GM19395 (cell line): Measurements from ENCODE around the gene LRIG3.
"Not testable (repeated sequence)": the region's sequence is repeated elsewhere in the genome, so short reads cannot be mapped to it uniquely, and the experiment has no call there.

Source experiments
- ATAC-seq: cut with Tn5 transposase; IDR thresholded peaks from one replicate; pipeline ENCODE4 v1.9.1; 2021; ENCODE audit warnings: mild to moderate bottlenecking, moderate library complexity; ENCODE audit not compliant: unreplicated experiment

LRIG3 gene

GRCh38 chr12:58920102-58920960 lies at the start of gene LRIG3:
TSS of gene LRIG3 (minus strand) at chr12:58920504. CDS start at chr12:58920235, 269 bp downstream.
- ATAC-seq = peak; percentile 92

DNA sequence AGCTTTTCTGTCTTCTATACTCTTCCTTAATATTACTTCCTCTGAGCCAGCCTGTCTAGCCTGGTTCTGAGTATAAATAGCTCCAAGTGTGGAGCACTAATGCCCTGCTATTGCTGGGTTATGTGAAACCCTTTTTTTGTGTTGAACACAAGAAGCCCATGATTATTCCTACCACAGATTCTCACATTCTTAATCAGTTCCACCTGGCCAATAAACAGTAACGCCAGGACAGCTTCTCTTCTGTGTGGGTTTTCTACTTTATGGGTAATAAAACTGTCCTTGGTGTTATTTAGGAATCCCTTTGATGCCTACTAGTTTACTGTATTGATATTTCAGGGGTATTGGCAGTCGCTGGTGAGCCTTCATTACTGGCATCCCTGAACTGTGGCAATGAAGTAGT lies 48.9 kb upstream of the LRIG3 start:
- no peak for ATAC-seq

- ATAC-seq = no peak
Observed at GRCh38 chr12:58967561-58967960, 47.3 kb upstream of the LRIG3 start.

GRCh38 chr12:58966939-58967338 lies 46.6 kb upstream of the LRIG3 start:
- ATAC-seq = no peak

- no peak for ATAC-seq
Observed at GRCh38 chr12:58965568-58965967, 45.3 kb upstream of the LRIG3 start.

DNA sequence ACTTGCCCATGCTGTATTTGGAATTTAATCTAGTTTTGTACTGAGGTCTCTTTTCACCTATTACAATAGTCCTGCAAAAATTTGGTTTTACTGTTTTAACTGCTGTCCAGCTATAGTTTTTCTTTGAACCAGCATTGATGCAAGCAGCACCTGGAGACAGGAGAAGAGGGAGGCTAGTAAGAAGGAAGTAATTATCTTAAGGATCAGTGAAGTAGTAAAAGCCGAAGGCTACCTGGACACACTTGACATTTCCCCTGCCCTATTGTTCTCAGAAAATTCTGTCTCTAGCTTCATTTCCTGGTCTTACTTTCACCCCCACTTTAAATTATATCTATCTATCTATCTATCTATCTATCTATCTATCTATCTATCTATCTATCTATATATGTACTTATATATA lies 43.5 kb upstream of the LRIG3 start:
- no peak for ATAC-seq

DNA sequence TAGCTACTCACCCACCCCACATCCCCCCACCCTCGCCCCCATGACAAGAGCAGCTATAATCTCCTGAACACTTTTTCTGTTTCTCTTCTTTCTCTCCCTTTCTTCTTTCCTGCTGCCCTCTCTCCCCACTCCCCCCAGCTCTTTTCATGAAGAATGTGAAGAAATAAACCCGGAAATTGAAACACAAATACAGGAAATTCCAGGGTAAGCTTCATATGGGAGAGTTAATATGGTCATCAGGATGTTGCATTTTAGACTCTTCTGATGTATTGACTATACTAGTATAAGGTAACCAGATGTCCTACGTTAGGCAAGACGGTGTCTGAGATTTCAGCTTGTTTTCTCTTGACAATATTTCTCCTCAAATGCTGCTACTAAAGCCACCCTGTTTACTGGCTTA lies 41.6 kb upstream of the LRIG3 start:
- ATAC-seq = no peak

- ATAC-seq = no peak
Observed at GRCh38 chr12:58961166-58961565, 40.9 kb upstream of the LRIG3 start.

DNA sequence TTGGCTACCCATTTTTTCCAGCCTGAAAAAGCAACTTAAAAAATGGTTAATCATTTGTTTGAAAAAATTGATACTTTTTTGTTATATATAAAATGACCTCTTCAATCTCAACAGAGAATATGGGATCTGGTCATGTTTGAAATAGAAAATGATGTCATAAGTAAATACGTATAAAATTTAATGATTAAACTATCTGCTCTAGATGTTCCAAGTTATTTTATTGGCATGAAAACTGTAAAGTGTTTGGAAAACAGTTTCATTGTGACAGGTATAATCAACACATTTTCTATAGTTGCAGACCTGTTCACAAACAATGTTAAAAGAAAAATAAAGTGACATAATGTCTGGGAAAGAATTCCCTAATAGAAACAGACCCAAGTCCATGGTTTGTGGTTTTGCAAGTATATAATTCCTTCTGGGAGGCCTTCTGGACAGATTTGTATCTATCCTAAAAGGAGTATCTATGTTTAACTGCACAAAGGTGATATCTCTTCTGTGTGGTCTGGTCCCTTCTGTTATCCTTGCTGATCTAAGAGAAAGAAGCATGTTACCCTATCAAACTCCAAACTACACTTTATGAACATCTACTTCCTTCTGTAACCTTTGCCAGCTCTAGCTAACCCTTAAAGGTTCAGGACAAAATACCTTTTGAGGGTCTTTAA lies 39.5 kb upstream of the LRIG3 start:
- no peak for ATAC-seq

GRCh38 chr12:58957298-58957697 lies 37.0 kb upstream of the LRIG3 start:
- no peak for ATAC-seq

- ATAC-seq = no peak
Observed at GRCh38 chr12:58955849-58956248, 35.5 kb upstream of the LRIG3 start.

GRCh38 chr12:58954002-58954401 lies 33.7 kb upstream of the LRIG3 start:
- no peak for ATAC-seq

DNA sequence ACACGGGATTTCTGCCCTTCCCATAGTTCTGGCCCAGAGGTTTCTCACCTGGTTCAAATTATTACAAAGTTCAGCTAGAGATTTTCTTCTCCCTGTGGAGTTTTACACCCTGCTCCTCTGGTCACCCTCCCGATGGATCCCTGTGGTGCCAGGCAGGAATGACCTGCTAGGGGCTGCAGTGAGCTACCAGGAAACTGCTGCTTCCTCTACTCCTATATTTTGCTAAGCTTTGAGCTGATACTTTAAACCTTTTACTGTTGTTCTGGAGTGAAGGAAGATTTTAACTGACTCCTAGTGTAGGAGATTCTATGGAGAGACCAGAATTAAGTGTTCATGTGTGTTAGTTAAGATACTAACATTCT lies 30.4 kb upstream of the LRIG3 start:
- no peak for ATAC-seq

- not testable (repeated sequence) for ATAC-seq
Observed at GRCh38 chr12:58949954-58950738, 29.8 kb upstream of the LRIG3 start.

GRCh38 chr12:58943079-58943478 lies 22.8 kb upstream of the LRIG3 start:
- ATAC-seq = no peak

GRCh38 chr12:58942345-58942744 lies 22.0 kb upstream of the LRIG3 start:
- ATAC-seq = no peak

DNA sequence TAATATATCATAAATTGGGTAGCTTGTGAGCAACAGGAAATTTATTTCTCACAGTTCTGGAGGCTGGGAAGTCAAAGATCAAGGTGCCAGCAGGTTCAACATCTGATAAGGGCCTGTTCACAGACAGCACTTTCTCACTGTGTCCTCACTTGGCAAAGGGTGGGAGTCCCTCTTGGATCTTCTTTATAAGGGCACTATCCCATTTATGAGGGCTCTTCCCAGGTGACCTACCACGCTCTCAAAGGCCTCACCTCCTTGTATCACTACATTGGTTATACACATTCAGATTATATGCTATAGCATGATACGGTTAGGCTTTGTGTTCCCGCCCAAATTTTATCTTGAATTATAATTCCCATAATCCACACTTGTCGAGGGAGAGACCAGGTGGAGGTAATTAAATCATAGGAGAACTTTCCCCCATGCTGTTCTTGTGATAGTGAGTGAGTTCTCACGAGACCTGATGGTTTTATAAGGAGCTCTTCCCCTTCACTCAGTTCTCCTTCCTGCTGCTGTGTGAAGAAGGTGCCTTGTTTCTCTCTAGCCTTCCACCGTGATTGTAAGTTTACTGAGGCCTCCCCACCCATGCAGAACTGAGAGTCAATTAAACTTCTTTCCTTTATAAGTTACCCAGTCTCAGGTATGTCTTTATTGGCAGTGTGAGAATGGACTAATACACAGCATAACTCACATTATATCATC lies 19.2 kb upstream of the LRIG3 start:
- ATAC-seq = no peak

- ATAC-seq = no peak
Observed at GRCh38 chr12:58938440-58938839, 18.1 kb upstream of the LRIG3 start.

- no peak for ATAC-seq
Observed at GRCh38 chr12:58934528-58934927, 14.2 kb upstream of the LRIG3 start.

DNA sequence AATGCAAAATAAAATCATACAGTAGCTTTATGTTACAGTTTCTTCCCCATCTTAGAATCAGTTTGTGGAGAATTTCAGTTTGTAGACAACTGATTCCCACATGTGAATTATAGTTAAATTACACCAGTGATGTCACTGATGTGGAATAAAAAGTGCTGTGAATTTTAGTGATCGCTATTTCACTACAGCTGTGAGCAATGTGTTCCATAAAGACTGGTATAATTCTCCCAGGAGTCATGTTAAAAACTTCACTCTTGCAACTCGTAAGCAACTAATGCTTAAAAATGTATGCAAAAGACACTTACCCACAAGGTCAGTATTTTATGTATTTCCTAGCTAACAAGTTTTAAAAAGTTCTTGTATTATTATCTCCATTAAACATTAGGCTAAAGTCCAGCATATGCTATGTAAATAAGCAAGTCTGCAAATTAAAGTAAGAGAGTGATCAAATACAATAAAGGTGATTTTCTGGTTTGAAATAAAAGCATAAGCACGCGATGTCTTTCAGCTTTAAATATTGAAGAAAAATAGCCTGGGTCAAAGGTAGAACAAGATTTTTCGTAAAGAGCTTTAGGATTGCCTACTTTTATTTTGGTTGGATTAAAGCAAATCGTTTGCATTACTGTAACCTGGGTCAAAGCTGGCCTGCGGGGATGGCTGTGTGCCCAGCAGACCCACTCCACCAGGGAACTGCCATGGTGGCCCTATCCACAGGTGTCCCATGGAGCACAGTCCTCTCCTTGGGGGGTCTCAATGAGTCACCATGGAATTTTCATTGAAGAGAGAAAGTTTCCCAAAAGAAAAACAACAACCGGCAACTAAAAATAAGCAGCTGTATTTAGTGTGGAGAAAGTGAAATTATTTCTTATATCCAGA lies 12.7 kb upstream of the LRIG3 start:
- ATAC-seq = no peak
